ENCODE measurements around the gene SSBP3.
"Not testable (repeated sequence)": the region's sequence is repeated elsewhere in the genome, so short reads cannot be mapped to it uniquely, and the experiment has no call there.

- TF ChIP-seq EZH2phosphoT487 (IDR thresholded peaks at IDR 0.05; ENCODE audit: insufficient read depth, low read depth); EZH2 (IDR thresholded peaks at IDR 0.05; ENCODE audit: insufficient read depth, poor library complexity, severe bottlenecking): not testable (repeated sequence)
Measured at GRCh38 chr1:54207896-54208295, 198.3 kb downstream of the SSBP3 start.
